ENCODE data around the gene ZBED3.
A peak's percentile ranks its signal among the peaks of the same experiment; 100 is the strongest.
"Not testable (repeated sequence)": the region's sequence is repeated elsewhere in the genome, so short reads cannot be mapped to it uniquely, and the experiment has no call there.

ZBED3 gene, protein sequence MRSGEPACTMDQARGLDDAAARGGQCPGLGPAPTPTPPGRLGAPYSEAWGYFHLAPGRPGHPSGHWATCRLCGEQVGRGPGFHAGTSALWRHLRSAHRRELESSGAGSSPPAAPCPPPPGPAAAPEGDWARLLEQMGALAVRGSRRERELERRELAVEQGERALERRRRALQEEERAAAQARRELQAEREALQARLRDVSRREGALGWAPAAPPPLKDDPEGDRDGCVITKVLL

DNA sequence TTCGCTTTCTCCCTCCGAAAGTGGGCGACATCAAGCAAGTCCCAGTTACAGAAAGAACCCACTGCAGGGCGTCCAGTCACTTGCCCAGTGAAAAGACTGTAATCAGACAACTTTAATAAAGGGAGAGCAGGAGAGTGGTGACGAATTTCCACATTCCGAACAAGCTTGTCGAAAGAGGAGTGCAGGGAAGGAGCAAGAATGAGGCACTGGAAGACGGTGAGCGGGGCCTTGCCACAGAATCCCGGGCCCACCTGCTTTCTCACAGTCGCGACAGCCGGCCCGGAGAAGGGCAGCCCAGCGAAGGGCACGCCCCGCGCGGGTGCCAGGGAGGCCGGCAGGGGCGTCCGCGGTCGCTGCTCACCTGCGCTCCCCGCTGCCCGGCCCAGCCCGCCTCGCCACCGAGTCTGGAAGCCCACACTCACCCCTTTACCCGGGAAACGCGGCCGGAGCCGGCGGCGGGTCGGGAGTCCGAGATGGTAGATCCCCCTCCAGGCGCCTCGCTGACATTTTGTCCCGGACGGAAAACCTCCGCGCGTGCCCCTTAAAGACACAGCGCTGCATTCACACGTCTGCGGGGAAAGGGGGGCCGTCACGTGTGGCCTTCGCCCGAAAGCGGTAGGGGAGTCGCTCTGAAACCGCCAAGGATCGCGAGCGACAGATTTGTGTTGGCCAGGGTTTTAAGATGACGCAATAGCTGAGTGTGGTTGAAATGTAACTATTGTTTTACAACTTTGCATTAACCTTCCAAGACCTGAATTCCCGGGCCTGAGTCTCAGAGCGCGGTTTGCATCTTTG, at the start of gene ZBED3:
ZBED3 (minus strand) TSS at position 597 of the 795 bp plus-strand sequence. CDS start 9,407 bp downstream, outside the sequence.
- DNase-seq = peak; percentile 46

DNA sequence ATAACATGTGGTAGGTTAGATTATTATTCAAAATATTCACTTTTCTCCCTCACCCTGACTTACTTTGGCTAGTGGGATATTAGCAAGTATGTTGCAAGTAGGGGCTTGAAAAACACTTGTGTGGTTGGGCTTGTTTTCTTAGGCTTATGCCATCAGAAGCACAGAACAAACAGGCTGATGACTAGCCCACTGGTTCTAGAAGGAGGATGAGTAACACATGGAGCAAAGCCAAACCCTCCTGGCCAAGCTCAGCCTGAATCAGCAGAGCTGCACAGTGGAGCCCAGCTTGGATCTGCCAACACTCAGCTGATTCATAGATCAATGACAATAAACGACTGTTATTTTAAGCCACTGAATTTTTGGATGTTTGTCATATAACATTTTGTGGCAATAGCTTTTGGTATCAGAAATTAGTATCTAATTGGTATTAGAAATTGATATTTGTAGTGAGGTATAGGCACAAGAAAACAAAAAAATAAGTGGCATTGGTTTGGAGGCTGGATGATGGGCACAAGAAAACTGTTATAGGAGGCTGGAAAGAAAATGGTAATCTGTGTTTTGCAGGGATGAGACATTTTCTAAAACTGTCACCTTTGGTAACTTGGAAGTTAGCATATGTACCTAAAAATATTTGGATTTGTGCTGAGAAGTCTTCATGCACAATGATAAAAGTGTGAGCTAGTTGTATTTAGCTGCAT, 46.1 kb upstream of the ZBED3 start:
- DNase-seq = no peak

DNA sequence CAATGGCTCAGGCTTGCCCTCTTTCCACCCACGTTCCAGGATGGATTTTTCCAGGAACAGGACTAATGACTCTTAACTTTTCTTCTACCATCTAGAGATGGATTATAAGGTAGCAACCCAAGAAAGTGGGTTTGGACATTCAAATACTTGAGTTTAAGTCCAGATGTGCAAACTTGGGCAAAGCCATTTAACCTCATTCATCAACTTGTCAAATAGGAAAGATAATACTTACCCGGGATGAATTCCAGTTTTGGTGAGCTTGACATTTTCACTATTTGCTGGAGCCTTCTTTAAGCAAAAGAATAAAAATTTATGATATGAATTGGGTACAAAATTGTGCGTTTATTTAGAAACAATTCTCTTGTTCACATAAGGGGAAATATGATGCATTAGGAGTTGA, 44.3 kb upstream of the ZBED3 start:
- no peak for DNase-seq

DNA sequence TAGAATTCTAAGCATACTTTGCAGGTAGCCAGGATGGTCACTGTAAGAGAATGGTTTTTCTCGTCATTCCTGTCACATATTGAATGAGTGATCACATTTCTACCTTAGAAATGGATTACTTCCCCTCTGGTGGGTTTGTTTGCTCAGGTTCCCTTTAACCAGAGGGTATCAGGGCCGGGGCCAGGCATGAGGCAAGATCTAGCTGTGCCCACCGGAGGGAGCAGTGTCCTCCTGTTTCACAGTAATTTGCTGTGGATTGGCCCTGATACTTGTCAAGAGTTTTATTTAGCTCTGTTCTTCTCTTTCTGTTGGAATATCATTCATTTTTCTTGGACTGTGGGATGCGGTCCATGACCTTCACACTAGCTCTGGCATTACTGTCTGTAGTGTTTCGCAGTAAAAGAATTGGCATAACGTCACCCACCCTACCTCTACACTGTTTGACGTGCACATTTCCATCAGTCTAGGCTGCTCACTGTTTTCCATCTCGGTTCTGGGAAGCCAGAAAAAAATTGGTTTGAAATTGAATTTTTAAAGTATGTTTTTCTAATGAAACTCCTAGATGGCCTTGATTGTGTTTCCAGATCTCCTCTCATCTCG, 42.4 kb upstream of the ZBED3 start:
- no peak for DNase-seq

DNA sequence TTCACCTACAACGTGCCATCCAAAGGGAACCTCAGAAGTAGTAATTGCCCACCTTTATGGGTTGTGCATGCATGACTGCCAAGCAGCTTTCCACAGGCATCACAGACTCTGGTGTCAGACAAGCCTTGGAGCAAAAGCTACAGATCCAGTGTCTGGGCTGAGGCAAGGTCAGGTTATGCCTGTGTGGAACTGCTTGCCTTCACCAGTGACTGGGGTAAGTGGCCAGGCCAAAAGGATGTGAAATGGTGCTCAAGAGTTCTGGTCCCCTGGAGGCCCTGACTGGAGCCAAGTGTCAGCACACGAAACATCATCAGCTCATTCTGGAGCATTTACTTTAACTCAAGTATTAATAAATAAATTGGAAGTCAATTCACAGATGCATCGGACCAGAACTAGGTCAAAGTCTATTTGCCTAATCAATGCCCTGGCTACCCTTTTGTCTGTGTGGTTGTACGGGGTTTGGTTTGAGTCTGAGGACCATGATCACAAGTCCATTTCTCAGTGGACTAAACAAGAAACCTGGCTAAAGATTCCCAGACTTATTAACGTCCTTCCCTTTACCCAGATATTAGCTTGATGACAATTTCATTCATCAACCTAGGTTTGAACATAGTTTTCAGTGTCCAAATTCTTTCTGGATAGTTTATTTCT, 41.5 kb upstream of the ZBED3 start:
- no peak for DNase-seq

GRCh38 chr5:77123057-77123456, 36.0 kb upstream of the ZBED3 start:
- DNase-seq = no peak

DNA sequence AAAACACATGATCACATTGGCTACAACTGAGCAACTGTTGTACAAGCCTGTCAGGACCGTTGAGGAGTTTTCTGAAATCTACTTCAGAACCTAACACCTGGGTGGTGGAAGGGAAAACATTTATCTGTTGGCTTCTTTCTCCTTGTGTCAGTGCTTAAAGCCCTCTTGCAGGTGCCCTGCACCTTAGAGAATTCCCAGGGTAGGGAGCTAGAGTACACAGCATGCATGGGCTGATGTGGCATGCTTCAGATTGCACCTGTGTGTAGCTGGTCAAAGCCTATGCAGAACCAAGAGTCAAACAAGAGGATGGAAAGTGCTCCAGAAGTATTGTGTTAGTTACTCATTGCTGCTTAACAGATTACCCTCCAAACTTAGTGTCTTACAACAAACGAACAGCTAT, 33.6 kb upstream of the ZBED3 start:
- DNase-seq = no peak

DNA sequence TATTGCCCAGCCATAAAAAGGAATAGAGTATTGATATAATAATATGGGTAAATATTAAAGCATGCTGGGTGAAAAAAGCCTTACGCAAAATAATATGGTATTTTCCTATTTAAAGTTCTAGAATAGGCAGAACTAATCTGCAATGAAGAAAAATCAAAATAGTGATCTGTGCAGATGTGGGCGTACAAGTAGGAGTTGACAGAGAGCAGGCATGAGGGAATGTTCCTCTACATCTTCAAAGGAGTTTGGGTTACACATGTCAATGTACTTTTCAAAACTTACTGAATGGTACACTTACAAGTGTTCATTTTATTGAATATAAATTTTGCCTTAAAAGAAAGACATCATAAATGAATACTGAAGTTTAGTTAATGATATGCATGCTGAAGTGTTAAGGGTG, 33.0 kb upstream of the ZBED3 start:
- no peak for DNase-seq

DNA sequence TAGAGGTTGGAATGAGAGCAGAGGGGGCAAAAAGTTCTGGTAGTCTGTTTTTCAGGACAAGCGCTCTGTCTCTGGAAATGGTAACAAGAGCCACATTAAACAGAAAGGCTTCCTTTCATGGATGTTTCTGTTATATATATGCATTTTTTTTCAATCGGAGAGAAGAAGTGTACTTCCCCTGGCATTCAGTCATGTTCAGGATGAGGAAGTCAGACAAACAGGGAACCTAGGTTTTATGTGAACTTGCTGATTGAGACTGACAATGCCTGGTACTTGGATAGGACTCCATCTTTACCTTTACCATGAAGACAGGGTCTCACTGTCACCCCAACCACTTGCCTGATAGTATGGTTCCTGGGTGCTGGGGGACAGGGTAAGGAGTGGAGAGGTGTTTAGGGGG, 30.1 kb upstream of the ZBED3 start:
- peak; percentile 0 for DNase-seq

DNA sequence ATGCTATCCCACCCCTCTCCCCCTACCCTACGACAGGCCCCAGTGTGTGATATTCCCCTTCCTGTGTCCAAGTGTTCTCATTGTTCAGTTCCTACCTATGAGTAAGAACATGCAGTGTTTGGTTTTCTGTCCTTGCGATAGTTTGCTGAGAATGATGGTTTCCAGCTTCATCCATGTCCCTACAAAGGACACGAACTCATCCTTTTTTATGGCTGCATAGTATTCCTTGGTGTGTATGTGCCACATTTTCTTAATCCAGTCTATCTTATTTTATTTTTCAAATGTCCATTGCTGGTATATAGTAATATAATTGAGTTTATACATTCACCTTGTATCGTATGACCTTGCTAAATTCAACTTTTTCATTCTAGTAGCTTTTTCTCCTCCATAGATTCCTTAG, 19.9 kb upstream of the ZBED3 start:
- DNase-seq = not testable (repeated sequence)

GRCh38 chr5:77104813-77105212, 17.7 kb upstream of the ZBED3 start:
- DNase-seq = no peak

DNA sequence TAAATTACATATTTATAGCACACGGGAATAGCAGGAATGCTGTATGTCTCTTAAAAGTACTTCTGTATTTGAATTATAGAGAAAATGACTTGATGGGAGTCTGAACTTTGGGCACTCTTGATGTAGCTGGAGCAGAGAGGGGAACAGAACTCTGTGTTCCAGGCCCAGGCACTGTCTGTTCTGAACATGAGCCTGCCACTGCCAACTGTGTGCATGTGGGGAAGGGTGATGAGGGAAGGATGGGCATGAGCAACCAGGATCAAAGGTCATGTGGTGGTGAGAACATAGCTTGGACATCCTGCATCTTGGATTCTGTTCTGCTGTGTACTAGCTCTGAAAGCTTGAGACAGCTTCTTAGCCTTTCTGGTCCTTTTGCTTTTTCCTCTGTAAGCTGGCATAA, 16.4 kb upstream of the ZBED3 start:
- DNase-seq = no peak

DNA sequence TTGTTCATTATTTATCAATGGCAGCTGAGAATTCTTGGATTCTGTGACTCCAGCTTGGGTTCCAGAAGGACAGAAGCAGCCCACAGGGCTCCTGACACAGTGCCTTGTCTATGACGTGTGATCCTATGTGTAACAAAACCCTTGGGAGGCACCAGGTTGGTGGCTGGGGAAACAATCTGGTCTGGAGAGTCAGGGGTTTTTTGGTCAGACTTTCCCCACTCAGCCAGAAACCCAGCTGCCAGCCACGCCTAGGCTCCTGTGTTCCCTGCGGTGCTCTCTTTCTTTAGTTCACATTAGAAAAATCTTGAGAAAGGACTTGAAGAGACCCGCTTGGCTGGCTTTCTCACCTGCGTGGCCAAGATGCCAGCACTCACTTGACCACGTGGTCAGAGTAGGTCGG, 15.5 kb upstream of the ZBED3 start:
- no peak for DNase-seq

GRCh38 chr5:77101298-77101697, 14.2 kb upstream of the ZBED3 start:
- DNase-seq = no peak

GRCh38 chr5:77095189-77095588, 8.1 kb upstream of the ZBED3 start:
- no peak for DNase-seq

DNA sequence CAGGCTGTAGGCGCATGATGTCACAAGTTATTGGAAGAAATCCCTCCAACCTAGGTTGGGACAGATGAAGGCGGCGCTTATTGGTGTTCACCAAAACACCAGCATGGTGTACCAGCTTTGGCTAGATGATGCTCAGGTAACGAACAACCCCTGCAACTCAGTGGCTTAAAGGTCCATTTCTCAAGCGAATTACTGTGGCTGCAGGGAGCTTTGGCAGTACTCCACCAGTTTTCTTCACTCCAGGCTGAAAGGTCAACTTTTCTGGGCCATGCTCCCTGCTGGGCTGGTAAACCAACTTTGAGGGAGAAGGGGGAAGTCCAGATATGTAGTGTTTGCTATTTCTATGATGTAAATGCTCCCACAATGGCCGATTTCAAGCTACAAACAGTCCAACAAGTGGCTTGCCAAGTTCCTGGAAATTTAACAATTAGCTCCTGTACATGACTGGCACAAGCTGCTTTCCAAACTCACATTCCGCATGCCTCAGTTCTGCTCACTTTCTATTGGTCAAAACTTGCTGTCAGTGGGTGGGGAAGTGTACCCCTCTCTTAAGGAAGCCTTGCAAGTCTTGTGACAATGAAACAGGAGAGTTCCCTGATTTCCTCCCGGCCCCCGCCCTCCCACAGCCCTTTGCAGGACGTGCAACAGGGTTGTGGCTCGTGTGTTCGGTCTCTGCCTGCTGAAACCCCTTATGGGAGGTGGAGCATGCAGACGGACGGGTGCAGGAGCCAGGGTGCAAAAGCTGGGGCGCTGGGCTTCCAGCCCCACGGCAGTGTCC, 588 bp upstream of the ZBED3 start:
- DNase-seq = no peak

DNA sequence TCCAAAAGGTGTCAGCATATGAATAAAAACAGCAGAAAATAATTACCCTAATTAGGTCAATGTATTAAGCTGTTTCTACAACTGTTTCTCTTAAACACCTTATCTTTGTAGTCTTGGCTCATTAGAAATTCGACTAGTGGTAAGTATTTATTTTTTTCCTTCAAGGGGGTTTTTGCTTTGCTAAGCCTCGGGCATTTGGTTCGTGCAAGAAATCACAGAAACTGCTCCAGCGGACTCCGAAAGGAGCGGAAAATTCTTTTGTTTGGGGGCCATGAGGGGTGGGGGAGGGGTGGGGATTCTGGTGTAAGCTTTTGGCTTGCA, 757 bp downstream of the ZBED3 start:
- DNase-seq = no peak

DNA sequence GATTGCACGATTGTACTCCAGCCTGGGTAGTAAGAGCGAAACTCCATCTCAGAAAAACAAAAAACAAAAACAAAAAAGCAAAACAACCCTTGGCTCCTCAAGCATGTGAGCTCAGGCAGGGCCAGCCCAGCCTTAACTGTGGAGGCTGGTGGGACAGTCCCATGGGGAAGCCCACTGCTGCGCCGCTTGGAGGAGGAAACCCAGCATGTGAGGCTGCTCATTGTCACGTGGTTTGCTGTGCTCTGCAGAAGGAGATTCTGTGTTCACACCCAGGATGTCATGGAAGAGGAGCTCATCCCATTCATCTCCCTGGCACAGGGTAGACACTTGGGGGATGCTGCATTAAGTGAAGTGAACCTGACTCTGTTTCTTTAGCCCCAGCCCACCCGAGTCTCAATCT, 4.0 kb downstream of the ZBED3 start:
- no peak for DNase-seq

DNA sequence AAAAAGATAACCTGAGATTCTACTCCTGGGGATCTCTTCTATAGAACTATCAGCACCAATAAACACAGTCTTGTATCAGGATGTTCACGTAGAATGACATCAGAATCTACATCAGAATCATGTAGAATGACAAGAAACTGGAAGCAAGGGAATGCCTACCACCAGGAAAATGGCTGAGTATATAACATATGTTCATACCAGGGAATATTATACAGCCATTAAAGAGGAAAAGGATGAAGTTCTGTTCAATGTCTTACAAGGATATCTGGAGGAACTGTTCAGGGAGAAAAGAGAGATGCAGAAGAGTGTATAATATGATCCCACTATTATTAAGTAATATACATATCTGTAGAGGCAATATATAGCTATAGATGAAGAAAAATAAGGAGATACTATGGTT, 4.8 kb downstream of the ZBED3 start:
- no peak for DNase-seq

- no peak for DNase-seq
These were observed 6.2 kb downstream of the ZBED3 start for GRCh38 chr5:77080905-77081304.

GRCh38 chr5:77080479-77080878, 6.6 kb downstream of the ZBED3 start:
- DNase-seq = not testable (repeated sequence)

GRCh38 chr5:77077829-77078176, 9.3 kb downstream of the ZBED3 start:
- no peak for DNase-seq
